ENCODE measurements around the gene OLIG3.

Gene OLIG3

GRCh38 chr6:137514418-137514817 lies 20.2 kb upstream of the OLIG3 start:
- no peak overlapping the region for H3K27ac Mint-ChIP-seq
- peaks cover 74% of the 10 kb centered on the region in 2 donors for H3K27me3 Mint-ChIP-seq
- peaks cover 0 to 5% of the 10 kb centered on the region in 2 donors for H3K9me3 Mint-ChIP-seq
- no peaks in the 10 kb centered on the region for H3K4me1 Mint-ChIP-seq (ENCODE audit: low read depth in 2 of 2)
- H3K4me3 Mint-ChIP-seq = no peak overlapping the region
- ATAC-seq (replicated peaks) (no peak), DNase-seq (no peak)
- peaks cover 2% of the 10 kb centered on the region for H3K36me3 Mint-ChIP-seq (ENCODE audit: insufficient read depth)

DNA sequence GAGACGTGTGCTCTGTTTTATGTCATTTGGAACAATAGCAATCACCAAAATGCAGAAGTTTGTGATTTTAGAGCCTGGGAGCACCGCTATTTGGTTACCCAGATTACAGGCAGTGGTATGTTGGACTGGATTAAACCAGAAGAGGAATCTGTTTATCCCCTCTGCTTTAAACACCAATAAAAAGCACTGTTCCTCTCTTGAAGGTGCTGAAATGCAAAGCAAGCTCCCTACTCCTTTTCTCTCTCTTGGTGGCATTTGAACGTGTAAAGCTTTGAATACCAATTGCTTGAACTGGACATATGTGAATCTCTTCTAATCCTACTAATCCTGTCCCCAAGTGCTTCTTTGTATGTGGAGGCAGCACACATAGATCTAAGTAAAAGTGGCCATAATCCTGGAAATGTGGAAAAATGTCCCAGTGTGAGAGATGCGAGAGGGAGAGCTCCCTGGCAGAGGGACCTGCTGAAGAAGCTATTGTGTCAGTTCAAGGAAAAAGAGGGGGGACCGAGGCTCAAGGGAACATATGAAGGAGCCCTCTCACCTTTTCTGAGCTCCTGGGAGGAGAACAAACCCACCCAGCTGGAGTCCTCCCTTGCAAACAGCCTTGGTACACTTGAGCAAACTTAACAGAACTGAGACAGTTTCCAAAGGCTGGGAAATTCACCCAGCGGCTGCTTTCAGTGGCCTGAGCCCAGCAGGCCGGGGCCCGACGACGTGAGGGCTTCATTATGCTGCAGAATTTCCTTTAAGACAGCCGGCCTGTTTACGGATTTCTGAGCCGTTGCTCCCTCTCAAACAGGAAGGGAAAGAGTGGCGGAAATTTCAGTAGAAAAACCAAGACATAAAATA lies 18.8 kb upstream of the OLIG3 start:
- no peak for ATAC-seq (replicated peaks)
- Mint-ChIP-seq H3K27me3 (peaks cover 74 to 76% of the 10 kb centered on the region in 2 donors), H3K9me3 (peaks cover 0 to 5% of the 10 kb centered on the region in 2 donors), H3K27ac (no peak overlapping the region), H3K4me1 (ENCODE audit: low read depth in 2 of 2) (no peaks in the 10 kb centered on the region), H3K36me3 (ENCODE audit: insufficient read depth) (peaks cover 2% of the 10 kb centered on the region), H3K4me3 (no peak overlapping the region)
- DNase-seq = no peak

GRCh38 chr6:137510923-137511322 lies 16.7 kb upstream of the OLIG3 start:
- Mint-ChIP-seq H3K9me3 (peaks cover 0 to 5% of the 10 kb centered on the region in 2 donors), H3K36me3 (ENCODE audit: insufficient read depth) (peaks cover 2% of the 10 kb centered on the region), H3K4me3 (no peak overlapping the region), H3K27me3 (peaks cover 70 to 71% of the 10 kb centered on the region in 2 donors), H3K4me1 (ENCODE audit: low read depth in 2 of 2) (no peaks in the 10 kb centered on the region), H3K27ac (no peak overlapping the region)
- DNase-seq (no peak), ATAC-seq (replicated peaks) (no peak)

GRCh38 chr6:137498481-137499190 lies 4.4 kb upstream of the OLIG3 start:
- ATAC-seq (replicated peaks) (no peak), DNase-seq (no peak)
- H3K27ac Mint-ChIP-seq = no peak overlapping the region
- peaks cover 19% of the 10 kb centered on the region for H3K36me3 Mint-ChIP-seq (ENCODE audit: insufficient read depth)
- H3K27me3 Mint-ChIP-seq = peaks cover 74 to 85% of the 10 kb centered on the region in 2 donors
- peak overlapping the region; percentile 54 to 64 for H3K4me3 Mint-ChIP-seq
- H3K4me1 Mint-ChIP-seq (ENCODE audit: low read depth in 2 of 2) = peaks cover 30 to 31% of the 10 kb centered on the region in 2 donors
- no peaks in the 10 kb centered on the region for H3K9me3 Mint-ChIP-seq

- Mint-ChIP-seq H3K27me3 (peaks cover 74 to 85% of the 10 kb centered on the region in 2 donors), H3K4me3 (peak overlapping the region; percentile 54 to 64), H3K9me3 (no peaks in the 10 kb centered on the region), H3K27ac (no peak overlapping the region), H3K4me1 (ENCODE audit: low read depth in 2 of 2) (peaks cover 32 to 34% of the 10 kb centered on the region in 2 donors), H3K36me3 (ENCODE audit: insufficient read depth) (peaks cover 23% of the 10 kb centered on the region)
- ATAC-seq (replicated peaks) (peak; percentile 45), DNase-seq (no peak)
Measured at GRCh38 chr6:137497721-137498463, 3.7 kb upstream of the OLIG3 start.

DNA sequence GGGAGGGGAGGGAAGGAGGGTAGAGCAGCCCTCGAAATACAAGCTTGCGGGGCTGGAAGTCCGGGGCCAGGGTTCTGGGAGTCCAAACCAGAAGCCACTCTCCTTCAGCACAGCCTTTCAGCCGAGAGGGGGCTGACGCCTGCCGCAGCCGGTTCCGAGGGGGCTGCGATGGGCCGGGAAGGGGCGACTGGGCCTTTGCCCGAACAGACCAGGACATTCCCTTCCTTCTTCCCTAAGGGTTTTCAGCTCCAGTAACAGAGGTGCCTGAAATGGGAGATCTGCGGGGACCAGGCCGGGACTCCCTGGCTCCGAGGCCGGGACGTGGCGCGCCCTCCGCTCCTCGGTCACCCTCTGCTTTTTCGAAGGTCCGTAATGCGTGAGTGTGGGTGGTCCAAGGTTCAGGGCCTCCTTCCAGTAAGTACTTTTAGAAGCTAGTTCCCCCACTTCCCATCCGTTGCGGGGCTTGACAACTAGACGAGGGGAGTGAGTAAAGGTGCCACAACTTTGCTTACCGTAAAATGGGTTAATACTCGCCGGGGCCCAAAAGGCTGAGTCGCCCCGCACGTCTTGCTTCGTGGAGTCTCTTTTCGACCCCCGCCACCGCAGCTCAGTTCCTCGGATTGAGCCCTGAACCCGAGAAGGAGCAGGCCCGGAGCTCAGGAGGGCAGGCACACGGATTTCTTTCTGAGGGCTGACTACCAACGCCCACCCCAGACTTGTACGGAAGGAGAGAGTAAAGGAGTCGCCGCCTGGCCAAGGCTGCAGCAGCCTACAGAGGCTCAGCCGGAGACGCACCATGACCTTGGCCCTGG lies 2.9 kb upstream of the OLIG3 start:
- Mint-ChIP-seq H3K36me3 (ENCODE audit: insufficient read depth) (peaks cover 23% of the 10 kb centered on the region), H3K4me1 (ENCODE audit: low read depth in 2 of 2) (peaks cover 37% of the 10 kb centered on the region in 2 donors), H3K9me3 (no peaks in the 10 kb centered on the region), H3K27me3 (peaks cover 76 to 85% of the 10 kb centered on the region in 2 donors), H3K4me3 (peak overlapping the region; percentile 54 to 64), H3K27ac (no peak overlapping the region)
- ATAC-seq (replicated peaks) = peak; percentile 34
- DNase-seq = no peak

- peaks cover 37% of the 10 kb centered on the region in 2 donors for H3K4me1 Mint-ChIP-seq (ENCODE audit: low read depth in 2 of 2)
- ATAC-seq (replicated peaks) = no peak
- H3K9me3 Mint-ChIP-seq = no peaks in the 10 kb centered on the region
- DNase-seq = no peak
- H3K27ac Mint-ChIP-seq = no peak overlapping the region
- peaks cover 79 to 85% of the 10 kb centered on the region in 2 donors for H3K27me3 Mint-ChIP-seq
- H3K4me3 Mint-ChIP-seq = peak overlapping the region; percentile 49 to 59
- H3K36me3 Mint-ChIP-seq (ENCODE audit: insufficient read depth) = peaks cover 26% of the 10 kb centered on the region
Measured at GRCh38 chr6:137496368-137496767, 2.2 kb upstream of the OLIG3 start.

DNA sequence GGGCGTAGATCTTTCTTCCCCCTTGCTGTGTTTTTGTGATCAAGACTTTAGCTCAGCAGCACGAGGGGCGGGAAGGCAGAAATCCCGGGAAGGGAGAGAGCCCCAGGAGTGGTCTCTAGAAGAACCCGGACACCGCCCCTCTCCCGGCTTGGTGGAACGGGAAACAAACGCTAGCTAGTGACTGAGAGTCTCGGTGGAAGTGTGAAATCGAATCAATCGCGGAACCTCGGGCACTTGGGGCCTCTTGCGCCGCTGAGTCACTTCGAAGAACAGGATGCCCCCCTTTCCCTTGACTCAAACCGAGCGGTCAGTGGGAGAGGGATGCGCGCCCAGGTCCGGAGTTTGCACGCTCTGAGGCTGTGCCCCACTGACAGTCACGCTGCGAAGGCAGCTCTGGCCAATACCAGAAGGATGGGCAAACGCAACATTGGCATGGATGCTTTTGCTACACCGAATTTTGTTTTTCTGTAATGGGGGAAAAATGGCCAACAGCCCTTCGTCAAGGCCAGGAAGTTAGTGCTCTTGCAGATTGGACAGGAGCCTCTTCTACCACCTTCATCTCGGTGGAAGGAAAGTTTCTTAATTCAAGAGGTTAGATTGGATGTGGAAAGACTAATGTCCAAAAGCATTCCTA lies 1.6 kb upstream of the OLIG3 start:
- peaks cover 26% of the 10 kb centered on the region for H3K36me3 Mint-ChIP-seq (ENCODE audit: insufficient read depth)
- peak overlapping the region; percentile 49 to 59 for H3K4me3 Mint-ChIP-seq
- H3K4me1 Mint-ChIP-seq (ENCODE audit: low read depth in 2 of 2) = peaks cover 37% of the 10 kb centered on the region in 2 donors
- H3K27ac Mint-ChIP-seq = no peak overlapping the region
- DNase-seq = no peak
- H3K27me3 Mint-ChIP-seq = peaks cover 81 to 86% of the 10 kb centered on the region in 2 donors
- H3K9me3 Mint-ChIP-seq = no peaks in the 10 kb centered on the region
- no peak for ATAC-seq (replicated peaks)

GRCh38 chr6:137494988-137495702 lies 951 bp upstream of the OLIG3 start:
- H3K4me1 Mint-ChIP-seq (ENCODE audit: low read depth in 2 of 2) = peaks cover 37% of the 10 kb centered on the region in 2 donors
- no peak for ATAC-seq (replicated peaks)
- H3K27ac Mint-ChIP-seq = no peak overlapping the region
- no peak for DNase-seq
- H3K9me3 Mint-ChIP-seq = no peaks in the 10 kb centered on the region
- peaks cover 26% of the 10 kb centered on the region for H3K36me3 Mint-ChIP-seq (ENCODE audit: insufficient read depth)
- H3K4me3 Mint-ChIP-seq = peak overlapping the region; percentile 49 to 71
- H3K27me3 Mint-ChIP-seq = peaks cover 87 to 93% of the 10 kb centered on the region in 2 donors

DNA sequence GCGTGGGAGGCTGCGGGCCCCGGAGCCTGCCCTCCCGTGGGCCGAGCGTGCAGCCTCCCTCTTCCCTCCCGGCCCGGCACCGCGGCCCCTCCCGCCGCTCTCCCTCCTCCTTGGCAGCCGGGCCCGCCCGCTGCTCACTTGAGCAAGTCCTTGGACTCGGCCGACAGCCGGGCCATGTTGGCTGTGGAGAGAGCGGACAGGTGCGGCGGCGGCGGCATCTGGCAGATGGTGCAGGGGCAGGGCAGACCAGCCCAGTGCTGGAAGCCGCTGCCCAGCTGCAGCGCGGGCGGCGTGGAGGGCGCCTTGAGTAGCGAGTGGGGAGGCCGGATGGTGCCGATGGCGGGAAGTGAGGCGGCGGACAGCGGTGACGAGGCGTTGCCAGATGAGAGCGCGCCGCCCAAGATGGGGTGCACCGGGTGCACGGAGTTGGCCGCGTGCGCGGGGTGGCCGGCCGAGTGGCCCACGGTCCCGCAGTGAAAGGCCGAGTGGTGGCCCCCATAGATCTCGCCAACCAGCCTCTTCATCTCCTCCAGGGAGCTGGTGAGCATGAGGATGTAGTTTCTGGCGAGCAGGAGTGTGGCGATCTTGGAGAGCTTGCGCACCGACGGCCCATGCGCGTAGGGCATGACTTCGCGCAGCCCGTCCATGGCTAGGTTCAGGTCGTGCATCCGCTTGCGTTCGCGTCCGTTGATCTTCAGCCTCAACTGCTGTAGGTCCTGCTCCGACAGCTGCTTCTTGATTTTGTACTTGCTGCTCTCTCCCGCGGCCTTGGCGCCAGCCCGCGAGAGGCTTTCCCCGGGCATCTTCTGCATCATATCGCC lies 766 bp downstream of the OLIG3 start:
- DNase-seq (no peak), ATAC-seq (replicated peaks) (peak; percentile 54)
- Mint-ChIP-seq H3K4me3 (peak overlapping the region; percentile 49 to 71), H3K27ac (no peak overlapping the region), H3K9me3 (no peaks in the 10 kb centered on the region), H3K27me3 (peaks cover 93 to 100% of the 10 kb centered on the region in 2 donors), H3K36me3 (ENCODE audit: insufficient read depth) (peaks cover 26% of the 10 kb centered on the region), H3K4me1 (ENCODE audit: low read depth in 2 of 2) (peaks cover 37 to 44% of the 10 kb centered on the region in 2 donors)

All from effector memory CD8-positive, alpha-beta T cell (primary cell).